WI38 (cell line): Measurements from ENCODE around the gene FUNDC1.
"Not testable (repeated sequence)": the region's sequence is repeated elsewhere in the genome, so short reads cannot be mapped to it uniquely, and the experiment has no call there.

ENCODE experiments used
- H3K4me3 ChIP-seq: 2 replicates; pipeline ENCODE4 v1.5.1; 2011; ENCODE audit warnings: low read depth, mild to moderate bottlenecking, control low read depth, low read length
- TF ChIP-seq, protein P1 (sequence below): IDR thresholded peaks from 2 replicates; pipeline ENCODE4 v1.5.1; 2012; ENCODE audit warnings: low read depth, mild to moderate bottlenecking, control low read depth, low read length

The FUNDC1 gene, protein sequence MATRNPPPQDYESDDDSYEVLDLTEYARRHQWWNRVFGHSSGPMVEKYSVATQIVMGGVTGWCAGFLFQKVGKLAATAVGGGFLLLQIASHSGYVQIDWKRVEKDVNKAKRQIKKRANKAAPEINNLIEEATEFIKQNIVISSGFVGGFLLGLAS

DNA sequence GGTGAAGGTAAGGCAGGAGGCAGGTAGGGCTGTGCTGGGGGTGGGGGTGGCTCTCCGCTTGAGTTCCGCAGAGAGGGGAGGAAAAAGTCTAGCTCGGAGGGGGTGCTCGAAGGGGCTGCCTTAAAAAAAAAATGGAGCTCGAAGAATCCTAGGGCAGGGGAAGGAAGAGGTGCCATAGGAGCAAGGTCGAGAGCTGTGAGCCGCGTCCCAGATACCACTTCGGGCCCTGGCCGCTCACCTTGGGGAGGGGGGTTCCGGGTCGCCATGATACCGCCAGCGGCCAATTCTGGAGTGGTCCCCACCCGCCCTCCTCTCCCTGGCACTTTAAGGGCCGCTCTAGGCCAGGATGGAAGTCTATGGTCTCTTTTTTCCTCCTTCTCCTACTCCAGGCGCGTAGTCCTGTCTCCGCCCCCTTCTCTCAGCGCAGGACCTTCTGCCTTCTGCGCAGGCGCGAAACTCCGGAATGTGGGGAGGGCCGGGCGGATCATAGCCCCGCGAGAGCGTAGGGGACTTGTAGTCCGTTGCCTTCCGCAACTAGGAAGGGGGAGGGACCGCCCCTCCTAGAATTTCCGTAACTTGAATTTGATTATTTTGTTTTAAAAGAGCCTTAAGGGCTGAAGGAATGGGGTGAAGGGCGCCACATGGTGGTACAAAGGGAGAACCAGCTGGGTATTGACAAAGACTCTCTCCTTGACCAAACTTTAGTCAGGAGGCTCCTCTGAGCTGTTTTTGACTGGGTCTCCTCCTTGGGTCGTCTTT lies at the start of gene FUNDC1:
TSS of gene FUNDC1 (minus strand) at position 293 of the 759 bp plus-strand sequence. CDS start at position 266, 27 bp downstream.
- H3K4me3 ChIP-seq: peak within 1 kb of the TSS; percentile 71
- TF ChIP-seq, protein P1, sequence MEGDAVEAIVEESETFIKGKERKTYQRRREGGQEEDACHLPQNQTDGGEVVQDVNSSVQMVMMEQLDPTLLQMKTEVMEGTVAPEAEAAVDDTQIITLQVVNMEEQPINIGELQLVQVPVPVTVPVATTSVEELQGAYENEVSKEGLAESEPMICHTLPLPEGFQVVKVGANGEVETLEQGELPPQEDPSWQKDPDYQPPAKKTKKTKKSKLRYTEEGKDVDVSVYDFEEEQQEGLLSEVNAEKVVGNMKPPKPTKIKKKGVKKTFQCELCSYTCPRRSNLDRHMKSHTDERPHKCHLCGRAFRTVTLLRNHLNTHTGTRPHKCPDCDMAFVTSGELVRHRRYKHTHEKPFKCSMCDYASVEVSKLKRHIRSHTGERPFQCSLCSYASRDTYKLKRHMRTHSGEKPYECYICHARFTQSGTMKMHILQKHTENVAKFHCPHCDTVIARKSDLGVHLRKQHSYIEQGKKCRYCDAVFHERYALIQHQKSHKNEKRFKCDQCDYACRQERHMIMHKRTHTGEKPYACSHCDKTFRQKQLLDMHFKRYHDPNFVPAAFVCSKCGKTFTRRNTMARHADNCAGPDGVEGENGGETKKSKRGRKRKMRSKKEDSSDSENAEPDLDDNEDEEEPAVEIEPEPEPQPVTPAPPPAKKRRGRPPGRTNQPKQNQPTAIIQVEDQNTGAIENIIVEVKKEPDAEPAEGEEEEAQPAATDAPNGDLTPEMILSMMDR: no peak

DNA sequence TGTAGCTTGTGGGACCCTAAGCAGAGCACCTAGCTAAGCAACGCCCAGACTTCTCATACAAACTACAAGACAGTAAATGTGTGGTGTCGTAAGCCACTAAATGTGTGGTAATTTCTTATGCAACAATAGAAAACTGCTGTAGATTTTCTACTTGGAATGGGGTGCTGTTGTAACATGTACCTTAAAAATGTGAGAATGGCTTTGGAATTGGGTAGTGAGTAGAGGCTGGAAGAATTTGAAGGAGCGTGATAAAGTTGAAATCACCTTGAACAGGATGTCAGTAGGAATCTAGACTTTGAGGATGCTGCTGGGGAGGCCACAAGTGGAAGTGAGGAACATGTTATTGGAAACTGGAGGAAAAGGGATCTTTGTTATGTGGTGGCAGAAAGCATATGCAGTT lies 43.2 kb upstream of the FUNDC1 start:
- TF ChIP-seq, protein P1: no peak
- H3K4me3 ChIP-seq: no peak overlapping the region

DNA sequence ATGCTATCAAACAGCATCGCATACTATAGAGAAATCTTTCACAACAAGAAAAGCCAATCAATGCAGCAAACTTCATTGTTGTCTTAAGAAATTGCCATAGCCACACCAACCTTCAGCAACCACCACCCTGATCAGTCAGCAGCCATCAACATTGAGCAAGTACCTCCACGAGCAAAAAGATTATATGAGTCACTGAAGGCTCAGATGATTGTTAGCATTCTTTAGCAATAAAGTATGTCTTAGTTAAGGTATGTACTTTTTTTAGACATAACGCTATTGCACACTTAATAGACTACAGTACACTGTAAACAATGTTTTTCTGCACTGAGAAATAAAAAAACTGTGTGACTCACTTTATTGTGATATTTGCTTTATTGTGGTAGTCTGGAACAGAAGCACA lies 37.8 kb upstream of the FUNDC1 start:
- H3K4me3 ChIP-seq: no peak overlapping the region
- TF ChIP-seq, protein P1: no peak

DNA sequence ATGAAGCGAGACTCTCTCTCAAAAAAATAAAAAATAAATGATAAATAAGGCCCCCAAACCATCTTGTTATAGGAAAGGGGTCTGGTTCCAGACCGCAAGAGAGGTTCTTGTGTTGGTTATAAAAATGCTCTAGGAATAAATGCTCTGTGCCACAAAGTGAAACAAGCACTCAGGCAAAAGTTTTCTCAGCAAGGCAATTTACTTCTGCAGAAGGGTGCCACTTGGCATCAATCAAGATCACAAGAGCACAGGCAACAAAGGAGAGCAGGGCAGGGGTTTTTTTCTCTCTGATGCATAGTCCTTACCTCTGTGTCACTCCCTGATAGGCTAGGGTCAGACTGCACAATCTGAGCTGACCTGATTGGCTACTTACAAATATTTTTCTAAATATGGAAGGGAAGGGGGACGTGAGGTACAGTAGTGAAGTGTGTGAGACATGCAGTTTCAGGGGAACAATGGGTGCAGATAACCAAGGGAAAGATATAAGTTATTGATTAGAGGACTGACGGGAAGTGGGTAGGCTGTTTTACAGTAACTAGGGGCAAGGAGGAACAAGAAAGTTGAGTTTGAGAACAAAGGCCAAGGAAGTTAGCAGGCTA lies 29.8 kb upstream of the FUNDC1 start:
- TF ChIP-seq, protein P1: no peak
- H3K4me3 ChIP-seq: no peak overlapping the region

DNA sequence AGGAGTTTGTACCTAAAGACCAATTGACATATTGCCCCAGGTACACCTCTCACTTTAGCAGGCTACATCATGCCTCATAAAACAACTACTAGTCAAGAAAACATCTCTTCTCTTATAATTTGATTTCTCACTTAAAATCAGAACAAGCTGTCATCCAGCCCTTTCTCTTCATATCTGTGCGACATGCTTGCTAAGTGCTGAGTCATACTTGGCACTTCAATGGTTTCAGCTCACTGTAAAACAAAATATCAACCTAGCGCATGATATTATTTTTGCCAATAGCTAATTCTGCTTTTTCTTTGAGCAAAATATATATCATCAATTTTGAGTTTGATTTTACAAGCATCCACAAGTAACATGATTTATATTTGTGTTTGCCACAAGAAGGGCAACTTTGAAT lies 27.9 kb upstream of the FUNDC1 start:
- no peak overlapping the region for H3K4me3 ChIP-seq
- TF ChIP-seq, protein P1: no peak

DNA sequence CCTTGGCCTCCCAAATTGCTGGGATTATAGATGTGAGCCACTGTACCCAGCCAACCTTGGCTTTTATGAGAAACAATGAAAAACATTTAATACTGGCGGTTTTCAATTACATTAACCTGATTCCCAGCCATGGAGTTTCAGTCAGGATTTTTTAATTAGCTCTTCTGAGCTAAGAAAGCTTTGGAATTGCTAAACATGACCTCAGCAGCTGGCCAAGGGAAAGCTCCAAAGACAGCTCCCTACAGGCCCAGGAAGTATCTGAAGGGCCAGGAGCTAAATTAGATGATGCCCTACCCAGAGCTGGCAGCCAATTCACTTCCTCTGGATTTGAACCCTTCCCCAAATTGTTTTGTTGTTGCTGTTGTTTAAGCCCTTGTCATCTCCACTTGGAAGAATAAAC lies 26.5 kb upstream of the FUNDC1 start:
- H3K4me3 ChIP-seq: no peak overlapping the region
- TF ChIP-seq, protein P1: no peak

DNA sequence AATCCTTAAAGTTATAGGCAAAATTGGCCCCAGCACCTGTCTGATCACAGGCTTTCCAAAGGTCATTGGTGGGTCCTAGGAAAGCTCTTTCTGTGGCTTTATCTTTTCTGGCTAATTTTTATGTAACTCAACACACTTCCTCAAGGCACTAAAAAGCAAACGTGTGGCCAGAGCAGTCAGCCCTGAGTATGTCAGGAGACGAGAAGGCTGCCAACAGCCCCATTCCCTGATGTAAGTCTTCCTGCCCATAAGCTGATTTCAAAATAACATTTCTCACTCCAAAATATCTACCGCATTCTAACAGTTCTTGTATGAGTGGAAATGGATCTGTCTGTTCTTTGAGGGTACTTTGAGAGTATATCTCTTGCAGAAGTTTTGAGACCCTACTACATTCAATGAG lies 25.5 kb upstream of the FUNDC1 start:
- H3K4me3 ChIP-seq: no peak overlapping the region
- TF ChIP-seq, protein P1: no peak

DNA sequence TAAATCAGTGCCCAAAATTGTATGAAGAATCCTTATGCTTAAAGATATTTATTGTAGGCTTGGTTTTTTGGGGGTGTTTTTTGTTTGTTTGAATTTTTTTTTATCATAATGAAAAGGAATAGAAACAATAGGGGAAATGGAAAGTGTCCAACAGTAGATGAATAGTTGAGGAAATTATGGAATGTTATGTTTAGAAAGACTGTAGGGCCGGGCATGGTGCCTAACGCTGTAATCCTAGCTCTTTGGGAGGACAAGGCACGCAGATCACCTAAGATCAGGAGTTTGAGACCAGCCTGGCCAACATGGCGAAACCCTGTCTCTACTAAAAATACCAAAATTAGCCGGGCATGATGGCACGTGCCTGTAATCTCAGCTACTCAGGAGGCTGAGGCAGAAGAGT lies 19.2 kb upstream of the FUNDC1 start:
- not testable (repeated sequence) for H3K4me3 ChIP-seq
